ENCODE data around the gene MED25. TPM values are rescaled to one million over a fixed set of nuclear protein-coding genes. Genes with fewer than 3 reads are reported as not detected.
"Not testable (repeated sequence)": the region's sequence is repeated elsewhere in the genome, so short reads cannot be mapped to it uniquely, and the experiment has no call there.

The MED25 gene
- total RNA-seq, 1 experiment from 2014 or later, result 89.7 TPM

- Mint-ChIP-seq H3K27me3 (ENCODE audit: unreplicated experiment) (no peaks in the 10 kb centered on the region), H3K27ac (ENCODE audit: unreplicated experiment) (peak overlapping the region; percentile 99), H3K4me3 (ENCODE audit: low read depth, unreplicated experiment) (peak overlapping the region; percentile 96), H3K36me3 (ENCODE audit: insufficient read depth, unreplicated experiment) (peaks cover 41% of the 10 kb centered on the region), H3K4me1 (ENCODE audit: low read depth, unreplicated experiment) (peaks cover 22% of the 10 kb centered on the region), H3K9me3 (ENCODE audit: low read depth, unreplicated experiment) (no peaks in the 10 kb centered on the region)
- no peak for DNase-seq
- CTCF ChIA-PET, result no interaction called here
- TF ChIP-seq, protein P1, sequence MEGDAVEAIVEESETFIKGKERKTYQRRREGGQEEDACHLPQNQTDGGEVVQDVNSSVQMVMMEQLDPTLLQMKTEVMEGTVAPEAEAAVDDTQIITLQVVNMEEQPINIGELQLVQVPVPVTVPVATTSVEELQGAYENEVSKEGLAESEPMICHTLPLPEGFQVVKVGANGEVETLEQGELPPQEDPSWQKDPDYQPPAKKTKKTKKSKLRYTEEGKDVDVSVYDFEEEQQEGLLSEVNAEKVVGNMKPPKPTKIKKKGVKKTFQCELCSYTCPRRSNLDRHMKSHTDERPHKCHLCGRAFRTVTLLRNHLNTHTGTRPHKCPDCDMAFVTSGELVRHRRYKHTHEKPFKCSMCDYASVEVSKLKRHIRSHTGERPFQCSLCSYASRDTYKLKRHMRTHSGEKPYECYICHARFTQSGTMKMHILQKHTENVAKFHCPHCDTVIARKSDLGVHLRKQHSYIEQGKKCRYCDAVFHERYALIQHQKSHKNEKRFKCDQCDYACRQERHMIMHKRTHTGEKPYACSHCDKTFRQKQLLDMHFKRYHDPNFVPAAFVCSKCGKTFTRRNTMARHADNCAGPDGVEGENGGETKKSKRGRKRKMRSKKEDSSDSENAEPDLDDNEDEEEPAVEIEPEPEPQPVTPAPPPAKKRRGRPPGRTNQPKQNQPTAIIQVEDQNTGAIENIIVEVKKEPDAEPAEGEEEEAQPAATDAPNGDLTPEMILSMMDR (IDR thresholded peaks at IDR 0.05; ENCODE audit: unreplicated experiment), result no peak
- intact Hi-C loops (cut with micrococcal nuclease; ENCODE audit: unreplicated experiment), result no loop called here
- no TSS peak for BruUV-seq (replicated peaks)
Measured at GRCh38 chr19:49818649-49819370, 721 bp downstream of the MED25 start.

GRCh38 chr19:49819452-49820115 is 1.5 kb downstream of the MED25 start:
- H3K4me1 Mint-ChIP-seq (ENCODE audit: low read depth, unreplicated experiment), result peaks cover 14% of the 10 kb centered on the region
- not testable (repeated sequence) for BruUV-seq (replicated peaks)

GRCh38 chr19:49820125-49820524 is 2.0 kb downstream of the MED25 start:
- Mint-ChIP-seq H3K36me3 (ENCODE audit: insufficient read depth, unreplicated experiment) (peaks cover 41% of the 10 kb centered on the region), H3K27ac (ENCODE audit: unreplicated experiment) (no peak overlapping the region), H3K4me1 (ENCODE audit: low read depth, unreplicated experiment) (peaks cover 14% of the 10 kb centered on the region), H3K9me3 (ENCODE audit: low read depth, unreplicated experiment) (no peaks in the 10 kb centered on the region), H3K27me3 (ENCODE audit: unreplicated experiment) (no peaks in the 10 kb centered on the region), H3K4me3 (ENCODE audit: low read depth, unreplicated experiment) (peak overlapping the region; percentile 96)
- no peak for DNase-seq
- CTCF ChIA-PET, result interaction anchor here (0.6 kb wide), 1 partner anchor 9 kb away, joined by 3 read pairs; no protein-coding TSS in a partner anchor
- BruUV-seq (replicated peaks), result no TSS peak
- intact Hi-C loops (cut with micrococcal nuclease; ENCODE audit: unreplicated experiment), result no loop called here
- TF ChIP-seq, protein P1 (IDR thresholded peaks at IDR 0.05; ENCODE audit: unreplicated experiment), result no peak

More at GRCh38 chr19:49819452-49820115, 1.5 kb downstream of the MED25 start:
- H3K36me3 Mint-ChIP-seq (ENCODE audit: insufficient read depth, unreplicated experiment), result peaks cover 41% of the 10 kb centered on the region
- intact Hi-C loops (cut with micrococcal nuclease; ENCODE audit: unreplicated experiment); H3K9me3 Mint-ChIP-seq (ENCODE audit: low read depth, unreplicated experiment); H3K27me3 Mint-ChIP-seq (ENCODE audit: unreplicated experiment); DNase-seq: not testable (repeated sequence)
- CTCF ChIA-PET, result interaction anchor here (0.6 kb wide), 1 partner anchor 9 kb away, joined by 3 read pairs; no protein-coding TSS in a partner anchor
- peak overlapping the region; percentile 96 for H3K4me3 Mint-ChIP-seq (ENCODE audit: low read depth, unreplicated experiment)
- H3K27ac Mint-ChIP-seq (ENCODE audit: unreplicated experiment), result peak overlapping the region; percentile 99

DNA sequence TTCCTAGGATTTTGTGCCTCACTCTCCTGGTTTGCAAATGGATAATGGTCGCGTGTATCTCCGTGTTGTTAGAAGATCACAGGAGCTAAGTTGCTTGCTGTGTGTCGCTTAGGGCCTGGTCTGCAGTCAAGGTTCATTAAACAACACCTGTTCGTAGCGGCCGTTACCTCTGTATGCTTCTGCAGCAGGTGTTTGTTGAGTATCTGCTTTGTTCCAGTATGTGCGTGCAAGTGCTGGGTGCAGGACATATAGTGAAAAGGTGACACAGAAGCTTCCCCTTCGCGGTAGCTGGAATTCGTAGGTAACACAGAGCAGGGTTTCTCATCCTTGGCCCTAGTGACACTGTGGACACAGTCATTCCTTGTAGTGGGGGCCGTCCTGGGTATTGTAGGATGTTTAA is 5.4 kb downstream of the MED25 start:
- Mint-ChIP-seq H3K27ac (ENCODE audit: unreplicated experiment) (no peak overlapping the region), H3K9me3 (ENCODE audit: low read depth, unreplicated experiment) (no peaks in the 10 kb centered on the region), H3K36me3 (ENCODE audit: insufficient read depth, unreplicated experiment) (peaks cover 42% of the 10 kb centered on the region), H3K4me1 (ENCODE audit: low read depth, unreplicated experiment) (peaks cover 14% of the 10 kb centered on the region), H3K27me3 (ENCODE audit: unreplicated experiment) (no peaks in the 10 kb centered on the region), H3K4me3 (ENCODE audit: low read depth, unreplicated experiment) (no peak overlapping the region)
- CTCF ChIA-PET, result no interaction called here
- TF ChIP-seq, protein P1 (IDR thresholded peaks at IDR 0.05; ENCODE audit: unreplicated experiment), result no peak
- intact Hi-C loops (cut with micrococcal nuclease; ENCODE audit: unreplicated experiment), result no loop called here
- no TSS peak for BruUV-seq (replicated peaks)
- no peak for DNase-seq

Measured in Calu3 (cell line).